Stimulated activated CD4-positive, alpha-beta T cell treated with anti-CD3 and anti-CD28 coated beads, Interleukin-4, amount 100 ng/mL, for 48 hours (primary cell): ENCODE results near the gene GLB1L2.

Experiments
- DNase-seq, 2 donors: peaks; one replicate each; pipeline ENCODE4 v3.0.0-alpha.2; 2020; ENCODE audit warnings: low read depth in 2 of 2

Gene GLB1L2

GRCh38 chr11:134405436-134405835, 73.6 kb downstream of the GLB1L2 start:
- DNase-seq = no peak

GRCh38 chr11:134405841-134406240, 74.1 kb downstream of the GLB1L2 start:
- no peak for DNase-seq

- no peak for DNase-seq
Measured at GRCh38 chr11:134406264-134407185, 74.7 kb downstream of the GLB1L2 start.

- DNase-seq = no peak
Measured at GRCh38 chr11:134407321-134407828, 75.6 kb downstream of the GLB1L2 start.

GRCh38 chr11:134407923-134408322, 76.1 kb downstream of the GLB1L2 start:
- no peak for DNase-seq

GRCh38 chr11:134409552-134410429, 78.0 kb downstream of the GLB1L2 start:
- DNase-seq = no peak

- DNase-seq = no peak
Measured at GRCh38 chr11:134410766-134411165, 79.0 kb downstream of the GLB1L2 start.

- DNase-seq = no peak
Measured at GRCh38 chr11:134412203-134413042, 80.6 kb downstream of the GLB1L2 start, which contains the start of gene B3GAT1. Gene B3GAT1, minus strand, starts transcription at chr11:134412242. Its CDS starts 24,583 bp downstream, at chr11:134387659.

- no peak for DNase-seq
Measured at GRCh38 chr11:134413043-134413825, 81.4 kb downstream of the GLB1L2 start.

- no peak for DNase-seq
Measured at GRCh38 chr11:134413826-134414731, 82.3 kb downstream of the GLB1L2 start.

- DNase-seq = no peak
Measured at GRCh38 chr11:134414766-134415765, 83.3 kb downstream of the GLB1L2 start.

- DNase-seq = no peak
Measured at GRCh38 chr11:134416726-134417125, 84.9 kb downstream of the GLB1L2 start.

GRCh38 chr11:134417871-134418840, 86.4 kb downstream of the GLB1L2 start:
- DNase-seq = no peak

- no peak for DNase-seq
Measured at GRCh38 chr11:134423106-134423505, 91.3 kb downstream of the GLB1L2 start.

- DNase-seq = no peak
Measured at GRCh38 chr11:134425413-134425812, 93.6 kb downstream of the GLB1L2 start.
